GM12878 (cell line): ENCODE measurements around the gene STRN4. TPM values are rescaled to one million over a fixed set of nuclear protein-coding genes. Genes with fewer than 3 reads are reported as not detected.

Experiments used
- ATAC-seq: fragments of 200-7000 bp; cut with Tn5 transposase; 3 replicates; pipeline ENCODE4 v1.9.1; 2020; ENCODE audit warnings: mild to moderate bottlenecking, moderate library complexity
- BruUV-seq: library from RNA; stranded (reverse); fragments of 400-500 nt; replicated peaks from 2 replicates; lab custom pipeline; 2021; lab: Mats Ljungman, UMichigan
- CTCF ChIA-PET: fragments of 300-600 bp; sonication (Branson Sonifier 250); formaldehyde crosslinking; extraction: SDS; loops from one replicate; lab custom pipeline; 2021; ENCODE audit warnings: inconsistent platforms; lab: Yijun Ruan, JAX
- POLR2A ChIA-PET: fragments of 350-600 bp; formaldehyde crosslinking; extraction: SDS; loops from one replicate; lab custom pipeline; 2021; ENCODE audit warnings: inconsistent platforms; lab: Charles Lee
- RAD21 ChIA-PET: fragments of 300-600 bp; sonication (Branson Sonifier 250); formaldehyde crosslinking; loops from one replicate; lab custom pipeline; 2023; ENCODE audit warnings: antibody characterized with exemption; ENCODE audit not compliant: unreplicated experiment; lab: Charles Lee
- SMC1A ChIA-PET: fragments of 300-600 bp; sonication (Branson Sonifier 250); formaldehyde crosslinking; loops from one replicate; lab custom pipeline; 2023; ENCODE audit not compliant: unreplicated experiment, uncharacterized antibody; lab: Charles Lee
- DNase-seq: peaks from one replicate; pipeline ENCODE4 v3.0.0-alpha.2; 2011; ENCODE audit warnings: low read depth, low spot score
- FAIRE-seq: peaks from 3 replicates; lab custom pipeline; 2011; peaks lifted over from hg19 to GRCh38; lab: Jason Lieb, UNC
- H2AFZ ChIP-seq: 2 replicates; pipeline ENCODE4 v1.6.0; 2011; ENCODE audit warnings: low read depth, low read length, control low read depth; ENCODE audit not compliant: control insufficient read depth
- H3K27ac ChIP-seq: 2 replicates; pipeline ENCODE4 v1.5.1; 2011; ENCODE audit warnings: control low read depth; ENCODE audit not compliant: control insufficient read depth, insufficient read depth
- H3K27me3 ChIP-seq, 2 experiments: replicated peaks in 1 of 2; 2 replicates each; pipeline versions ENCODE4 v1.6.0 to v1.6.1; 2011; ENCODE audit warnings: low read length in 1 of 2; ENCODE audit not compliant: control insufficient read depth in 2 of 2, insufficient read depth in 2 of 2
- H3K36me3 ChIP-seq, 2 experiments: 2 replicates each; pipeline ENCODE4 v1.5.1; 2011; ENCODE audit warnings: low read length in 1 of 2; ENCODE audit not compliant: control insufficient read depth in 2 of 2, insufficient read depth in 2 of 2
- H3K4me1 ChIP-seq: 2 replicates; pipeline ENCODE4 v1.6.1; 2011; ENCODE audit warnings: mild to moderate bottlenecking, low read length, moderate library complexity, mixed read lengths; ENCODE audit not compliant: control insufficient read depth, insufficient read depth
- H3K4me2 ChIP-seq: 2 replicates; pipeline ENCODE4 v1.6.0; 2011; ENCODE audit warnings: control low read depth; ENCODE audit not compliant: control insufficient read depth, insufficient read depth
- H3K4me3 ChIP-seq: fragments of 200-600 bp; sonication (generic); 2 replicates; pipeline ENCODE4 v1.5.1; 2016
- H3K79me2 ChIP-seq: 2 replicates; pipeline ENCODE4 v1.6.0; 2011; ENCODE audit warnings: low read length; ENCODE audit not compliant: control insufficient read depth, insufficient read depth
- H3K9ac ChIP-seq: 2 replicates; pipeline ENCODE4 v1.8.0; 2011; ENCODE audit warnings: low read length, control low read depth, mixed read lengths; ENCODE audit not compliant: control insufficient read depth, insufficient read depth
- H3K9me3 ChIP-seq: replicated peaks from 3 replicates; pipeline ENCODE4 v1.5.1; 2011; ENCODE audit warnings: mild to moderate bottlenecking, low read length; ENCODE audit not compliant: control insufficient read depth, insufficient read depth
- H4K20me1 ChIP-seq: 2 replicates; pipeline ENCODE4 v1.6.0; 2011; ENCODE audit not compliant: control insufficient read depth, insufficient read depth
- BHLHE40 ChIP-seq, 2 experiments: fragments of 450-650 bp in 1 of 2; IDR thresholded peaks; 2 replicates each; pipeline ENCODE4 v1.6.1; 2011 to 2017; ENCODE audit warnings: low read depth in 2 of 2, borderline replicate concordance in 1 of 2, improper control_type of control experiment in 1 of 2, low read length in 1 of 2, mild to moderate bottlenecking in 1 of 2
- ETV6 ChIP-seq, 2 experiments: fragments of 450-650 bp in 1 of 2; IDR thresholded peaks in 1 of 2; conservative IDR thresholded peaks in 1 of 2; 2 replicates each; pipeline ENCODE4 v1.6.1; 2014; ENCODE audit warnings: antibody characterized with exemption in 1 of 2, borderline replicate concordance in 1 of 2, low read depth in 1 of 2, mild to moderate bottlenecking in 1 of 2, moderate library complexity in 1 of 2
- EZH2 ChIP-seq: IDR thresholded peaks from 2 replicates; pipeline ENCODE4 v1.6.1; 2012; ENCODE audit warnings: low read depth, mild to moderate bottlenecking, control low read depth, inconsistent platforms, low read length, borderline replicate concordance; ENCODE audit not compliant: control insufficient read depth
- MLLT1 ChIP-seq: fragments of 450-650 bp; IDR thresholded peaks from 2 replicates; pipeline ENCODE4 v1.6.1; 2016; ENCODE audit warnings: mild to moderate bottlenecking
- ZBTB33 ChIP-seq: fragments of 450-650 bp; IDR thresholded peaks from 2 replicates; pipeline ENCODE4 v1.6.1; 2017; ENCODE audit warnings: mild to moderate bottlenecking
- ZZZ3 ChIP-seq: IDR thresholded peaks from 2 replicates; pipeline ENCODE4 v1.6.1; 2011; ENCODE audit warnings: low read depth; ENCODE audit not compliant: control insufficient read depth, insufficient read length
- WGBS: methylation state at CpG from one replicate; pipeline ENCODE4 v1.1.6; 2016; ENCODE audit warnings: low lambda C conversion rate; ENCODE audit not compliant: insufficient replicate concordance, insufficient coverage; ENCODE audit errors: missing lambda C conversion rate; 5-methylcytosine and 5-hydroxymethylcytosine counted together
- in situ Hi-C: fragments of 300-500 bp; cut with MboI; formaldehyde crosslinking; loops from 9 replicates; pipeline ENCODE4 v1.14.3; 2018; ENCODE audit warnings: mixed read lengths
- intact Hi-C: fragments of 100-400 bp; cut with micrococcal nuclease; formaldehyde crosslinking; loops from one replicate; pipeline ENCODE4 v1.14.2; 2022; ENCODE audit not compliant: unreplicated experiment
- polyA plus RNA-seq, 11 experiments: library from polyadenylated mRNA; depleted of rRNA in 4 of 11; unstranded in 6 of 11; stranded (reverse) in 5 of 11; fragments of >200 nt; fragmentation: Nextera tagmentation in 4 of 11; fragmentation: Illumina TruSeq in 1 of 11; extraction: Ambion mirVana in 4 of 11; extraction: Trizol in 1 of 11; gene quantifications; 1 replicate in 1 of 11; 2 replicates in 10 of 11; pipeline versions ENCODE4 v1.2.1 to v1.2.3, GENCODE V29; 2011 to 2016; ENCODE audit warnings: inconsistent platforms in 2 of 11, missing spikeins in 2 of 11, low read depth in 1 of 11
- total RNA-seq, 4 experiments: library from RNA; depleted of rRNA in 3 of 4; stranded (reverse); fragments of >200 nt in 3 of 4; fragmentation: Illumina TruSeq in 1 of 4; extraction: Trizol in 1 of 4; gene quantifications; 2 replicates each; pipeline versions ENCODE4 v1.2.1 to v1.2.3, GENCODE V29; 2013 to 2021

The STRN4 gene
- total and polyA plus RNA-seq, 10 of the 15 experiments (the other 5 are each of a cell fraction or from before 2014, with no cell fraction given), result 0.42 to 62.8 (median 22.5) TPM

- H3K27ac ChIP-seq, result peak overlapping the region; percentile 83
Observed at GRCh38 chr19:46745030-46745429, 1.2 kb downstream of the STRN4 start.

GRCh38 chr19:46744005-46744691 lies 2.1 kb downstream of the STRN4 start:
- 77% methylated on average over 12 of the region's 12 CpGs for WGBS
- ChIA-PET POLR2A (interaction anchor here (0.6 to 1.0 kb wide), 2 partner anchors 107 to 643 kb away, joined by 3 to 5 read pairs; no protein-coding TSS in a partner anchor), RAD21 (interaction anchor here (0.6 to 1.9 kb wide), 5 partner anchors 26 to 143 kb away, joined by 3 to 9 read pairs (median 6); partner anchors contain the start of genes CALM3 and DACT3), CTCF (interaction anchor here (0.6 to 4.5 kb wide), 10 partner anchors 9 to 211 kb away, joined by 3 to 24 read pairs (median 7); partner anchors contain the start of gene DACT3), SMC1A (interaction anchor here (0.7 to 1.5 kb wide), 4 partner anchors 10 to 214 kb away, joined by 3 to 4 read pairs (median 3); no protein-coding TSS in a partner anchor)
- Histone ChIP-seq H4K20me1 (peaks cover 8% of the 10 kb centered on the region), H3K4me1 (peaks cover 21% of the 10 kb centered on the region), H2AFZ (no peak overlapping the region), H3K36me3 (peaks cover 3 to 9% of the 10 kb centered on the region in 2 experiments; a peak in 3 of 4 replicates), H3K4me2 (peak overlapping the region; percentile 38), H3K79me2 (peaks cover 72% of the 10 kb centered on the region), H3K27me3 (no peaks in the 10 kb centered on the region), H3K9ac (no peak overlapping the region; the same call in 1 of the 2 replicates), H3K4me3 (peak overlapping the region; percentile 100), H3K27ac (no peak overlapping the region), H3K9me3 (no peaks in the 10 kb centered on the region)
- TSS peak; percentile 49 for BruUV-seq
- intact Hi-C loops (loop anchor here (5.0 kb wide), 1 partner anchor 42 kb away; no protein-coding TSS in a partner anchor), in situ Hi-C loops (no loop called here)
- ATAC-seq (no peak), FAIRE-seq (no peak), DNase-seq (no peak)
- TF ChIP-seq ETV6 (conservative IDR thresholded peaks at IDR 0.05 in 1 of 2, IDR thresholded peaks at IDR 0.05 in 1 of 2; ENCODE audit: borderline replicate concordance in 1 of 2, low read depth in 1 of 2) (no peak), ZBTB33 (no peak), MLLT1 (0 out of 2 replicates have a peak, but pooled peaks have one; percentile 12)

More at GRCh38 chr19:46745030-46745429, 1.2 kb downstream of the STRN4 start:
- ChIA-PET CTCF (interaction anchor here (0.9 to 4.5 kb wide), 9 partner anchors 9 to 210 kb away, joined by 3 to 24 read pairs (median 6); partner anchors contain the start of gene DACT3), POLR2A (interaction anchor here (0.5 to 1.1 kb wide), 3 partner anchors 43 to 169 kb away, joined by 3 to 4 read pairs (median 3); partner anchors contain the start of gene SLC1A5), SMC1A (interaction anchor here (1.1 to 1.5 kb wide), 3 partner anchors 9 to 142 kb away, joined by 3 read pairs; no protein-coding TSS in a partner anchor), RAD21 (interaction anchor here (1.2 to 1.9 kb wide), 4 partner anchors 27 to 144 kb away, joined by 4 to 9 read pairs (median 6); partner anchors contain the start of genes CALM3 and DACT3)
- in situ Hi-C loops, result no loop called here
- 28% methylated on average over 8 of the region's 8 CpGs for WGBS
- intact Hi-C loops, result no loop called here
- H3K36me3 ChIP-seq, result peaks cover 3 to 6% of the 10 kb centered on the region in 2 experiments; a peak in 3 of 4 replicates
- FAIRE-seq (peak; percentile 38), DNase-seq (no peak), ATAC-seq (no peak)
- no peaks in the 10 kb centered on the region for H3K9me3 ChIP-seq
- peak overlapping the region; percentile 100 for H3K4me3 ChIP-seq
- peak overlapping the region; percentile 38 for H3K4me2 ChIP-seq
- H3K9ac ChIP-seq, result peak overlapping the region; percentile 91
- peaks cover 66% of the 10 kb centered on the region for H3K79me2 ChIP-seq
- peaks cover 8% of the 10 kb centered on the region for H4K20me1 ChIP-seq
- H3K4me1 ChIP-seq, result peaks cover 21% of the 10 kb centered on the region
- no peaks in the 10 kb centered on the region for H3K27me3 ChIP-seq
- no TSS peak for BruUV-seq
- H2AFZ ChIP-seq, result no peak overlapping the region
- TF ChIP-seq BHLHE40 (IDR thresholded peaks at IDR 0.05; ENCODE audit: borderline replicate concordance in 1 of 2, low read depth in 2 of 2, low read length in 1 of 2) (peak in 1 of 2 experiments; percentile 44; a peak in 1 of 4 replicates), ZZZ3 (no peak), EZH2 (no peak)
